ENCODE results near the gene VPS9D1. TPM values are rescaled to one million over a fixed set of nuclear protein-coding genes. Genes with fewer than 3 reads are reported as not detected.
A peak's percentile ranks its signal among the peaks of the same experiment; 100 is the strongest.
"Not testable (repeated sequence)": the region's sequence is repeated elsewhere in the genome, so short reads cannot be mapped to it uniquely, and the experiment has no call there.

VPS9D1 gene
- total and polyA plus RNA-seq, 7 donors = 3.8 to 19.2 (median 5.3) TPM

DNA sequence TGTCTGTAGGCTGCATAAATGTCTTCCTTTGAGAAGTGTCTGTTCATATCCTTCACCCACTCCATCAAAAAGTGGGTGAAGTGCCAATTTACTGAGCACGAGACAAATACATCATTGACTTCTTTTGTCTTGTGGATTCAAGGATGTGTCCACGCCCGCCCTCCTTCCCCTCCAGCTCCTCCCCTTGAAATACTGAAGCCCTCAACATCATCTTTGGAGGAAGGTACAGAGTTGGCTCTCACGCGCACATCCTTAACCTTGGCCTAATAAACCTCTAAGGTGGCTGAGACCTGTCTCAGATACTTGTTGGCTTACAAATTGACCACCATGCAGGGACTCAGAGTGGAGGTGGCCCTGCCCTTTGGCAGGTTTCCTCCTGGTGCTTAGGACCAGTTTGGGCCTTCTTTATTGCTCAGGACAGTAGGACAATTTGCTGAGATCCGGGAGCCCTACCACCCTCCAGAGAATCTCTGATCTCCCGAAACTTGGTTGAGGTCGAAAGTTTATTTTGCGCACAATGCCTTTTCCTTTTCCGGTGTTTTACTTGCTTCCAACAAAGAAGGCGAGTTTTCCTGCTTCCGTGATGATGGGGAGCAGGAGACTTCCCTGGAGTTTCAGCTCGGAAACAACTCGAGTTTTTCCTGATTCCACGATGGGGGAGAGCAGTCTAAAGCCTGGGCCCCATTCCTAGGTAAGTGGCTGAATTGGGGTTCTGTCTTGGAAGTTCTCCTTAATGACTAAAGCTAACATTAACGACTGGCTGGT, 48.3 kb downstream of the VPS9D1 start:
- Histone ChIP-seq H3K36me3 (no peaks in the 10 kb centered on the region), H3K27ac (peak overlapping the region in 1 of 4 donors; percentile 8), H3K4me3 (no peak overlapping the region), H3K9me3 (no peaks in the 10 kb centered on the region), H3K4me1 (no peaks in the 10 kb centered on the region), H3K27me3 (no peaks in the 10 kb centered on the region)
- WGBS, 2 donors = 93 to 94% methylated on average over 16 of the region's 16 CpGs
- intact Hi-C loops (cut with DNase I) = no loop called here
- no peak for DNase-seq
- TF ChIP-seq, protein P1, sequence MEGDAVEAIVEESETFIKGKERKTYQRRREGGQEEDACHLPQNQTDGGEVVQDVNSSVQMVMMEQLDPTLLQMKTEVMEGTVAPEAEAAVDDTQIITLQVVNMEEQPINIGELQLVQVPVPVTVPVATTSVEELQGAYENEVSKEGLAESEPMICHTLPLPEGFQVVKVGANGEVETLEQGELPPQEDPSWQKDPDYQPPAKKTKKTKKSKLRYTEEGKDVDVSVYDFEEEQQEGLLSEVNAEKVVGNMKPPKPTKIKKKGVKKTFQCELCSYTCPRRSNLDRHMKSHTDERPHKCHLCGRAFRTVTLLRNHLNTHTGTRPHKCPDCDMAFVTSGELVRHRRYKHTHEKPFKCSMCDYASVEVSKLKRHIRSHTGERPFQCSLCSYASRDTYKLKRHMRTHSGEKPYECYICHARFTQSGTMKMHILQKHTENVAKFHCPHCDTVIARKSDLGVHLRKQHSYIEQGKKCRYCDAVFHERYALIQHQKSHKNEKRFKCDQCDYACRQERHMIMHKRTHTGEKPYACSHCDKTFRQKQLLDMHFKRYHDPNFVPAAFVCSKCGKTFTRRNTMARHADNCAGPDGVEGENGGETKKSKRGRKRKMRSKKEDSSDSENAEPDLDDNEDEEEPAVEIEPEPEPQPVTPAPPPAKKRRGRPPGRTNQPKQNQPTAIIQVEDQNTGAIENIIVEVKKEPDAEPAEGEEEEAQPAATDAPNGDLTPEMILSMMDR (IDR thresholded peaks at IDR 0.05) = no peak
- TF ChIP-seq POLR2AphosphoS5 (IDR thresholded peaks at IDR 0.05) (no peak), POLR2A (IDR thresholded peaks at IDR 0.05) (no peak), EP300 (IDR thresholded peaks at IDR 0.05) (no peak)

DNA sequence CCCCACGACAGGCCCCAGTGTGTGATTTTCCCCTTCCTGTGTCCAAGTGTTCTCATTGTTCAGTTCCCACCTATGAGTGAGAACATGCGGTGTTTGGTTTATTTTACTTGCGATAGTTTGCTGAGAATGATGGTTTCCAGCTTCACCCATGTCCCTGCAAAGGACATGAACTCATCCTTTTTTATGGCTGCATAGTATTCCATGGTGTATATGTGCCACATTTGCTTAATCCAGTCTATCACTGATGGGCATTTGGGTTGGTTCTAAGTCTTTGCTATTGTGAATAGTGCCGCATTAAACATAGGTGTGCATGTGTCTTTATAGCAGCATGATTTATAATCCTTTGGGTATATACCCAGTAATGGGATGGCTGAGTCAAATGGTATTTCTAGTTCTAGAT, 49.1 kb downstream of the VPS9D1 start:
- intact Hi-C loops (cut with DNase I); H3K27me3 ChIP-seq; H3K9me3 ChIP-seq; H3K4me1 ChIP-seq; H3K27ac ChIP-seq; DNase-seq; H3K4me3 ChIP-seq; H3K36me3 ChIP-seq: not testable (repeated sequence)
- 87 to 90% methylated on average over 4 of the region's 4 CpGs for WGBS, 2 donors

DNA sequence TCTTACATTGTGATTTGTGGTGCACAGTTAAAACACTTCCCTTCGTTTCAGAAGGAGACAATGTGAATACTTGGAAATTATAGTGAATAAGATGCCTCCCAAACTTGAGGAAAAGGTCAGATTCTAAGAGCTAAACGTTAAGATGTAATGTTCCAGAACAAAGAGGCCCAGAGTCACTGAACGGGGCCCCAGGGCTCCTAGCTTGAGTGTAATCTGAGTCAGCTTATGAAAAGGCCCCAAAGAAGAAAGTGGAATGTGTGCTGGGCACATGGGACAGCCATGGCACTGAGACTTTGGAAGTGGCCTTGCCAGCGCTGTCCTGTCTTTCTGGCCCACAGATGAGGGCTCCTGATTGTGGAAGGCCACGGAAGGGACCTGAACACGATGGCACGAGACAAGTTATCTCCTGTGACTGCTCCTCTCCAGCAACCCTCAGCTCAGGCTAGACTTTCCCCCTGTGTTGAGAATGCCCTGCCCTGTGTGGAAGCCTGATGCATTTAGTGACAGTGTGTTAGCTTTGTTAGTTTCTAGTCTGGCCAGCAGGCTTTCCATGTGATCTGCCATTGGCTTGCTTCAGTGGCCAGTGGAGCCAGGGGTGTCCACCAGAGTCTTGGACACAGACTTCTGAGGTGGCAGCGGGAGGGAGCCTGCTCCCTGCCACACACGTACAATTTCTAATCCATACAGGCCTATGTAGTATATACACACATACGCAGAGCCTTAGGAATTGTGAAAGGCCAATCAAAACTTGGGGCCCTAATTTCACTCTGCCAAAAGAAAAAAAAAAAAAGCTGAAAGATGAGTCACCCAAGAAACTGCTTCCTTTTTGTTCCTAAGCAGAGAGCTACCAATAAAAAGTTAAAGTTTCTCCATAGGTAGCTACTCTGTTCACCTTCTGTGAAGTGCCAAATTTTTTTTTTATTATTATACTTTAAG, 49.9 kb downstream of the VPS9D1 start:
- intact Hi-C loops (cut with DNase I) = no loop called here

DNA sequence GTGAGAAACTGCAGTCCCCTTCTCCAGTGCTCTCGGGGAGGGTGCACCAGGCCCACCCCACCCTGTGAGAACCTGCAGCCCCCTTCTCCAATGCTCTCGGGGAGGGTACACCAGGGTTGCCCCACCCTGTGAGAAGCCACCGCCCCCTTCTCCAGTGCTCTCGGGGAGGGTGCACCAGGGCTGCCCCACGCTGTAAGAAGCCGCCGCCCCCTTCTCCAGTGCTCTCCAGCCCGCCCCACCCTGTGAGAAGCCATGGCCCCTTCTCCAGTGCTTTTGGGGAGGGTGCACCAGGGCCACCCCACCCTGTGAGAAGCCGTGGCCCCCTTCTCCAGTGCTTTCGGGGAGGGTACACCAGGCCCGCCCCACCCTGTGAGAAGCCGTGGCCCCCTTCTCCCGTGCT, 50.9 kb downstream of the VPS9D1 start:
- intact Hi-C loops (cut with DNase I) = no loop called here

More for the DNA sequence above, 49.9 kb downstream of the VPS9D1 start:
- no peaks in the 10 kb centered on the region for H3K4me1 ChIP-seq
- WGBS, 2 donors = 83 to 88% methylated on average over 10 of the region's 10 CpGs
- H3K36me3 ChIP-seq = no peaks in the 10 kb centered on the region
- no peak overlapping the region for H3K27ac ChIP-seq
- no peaks in the 10 kb centered on the region for H3K27me3 ChIP-seq
- H3K9me3 ChIP-seq = no peaks in the 10 kb centered on the region
- no peak overlapping the region for H3K4me3 ChIP-seq
- DNase-seq = no peak
- TF ChIP-seq, protein P1 (IDR thresholded peaks at IDR 0.05) = no peak
- TF ChIP-seq POLR2AphosphoS5 (IDR thresholded peaks at IDR 0.05) (no peak), EP300 (IDR thresholded peaks at IDR 0.05) (no peak), POLR2A (IDR thresholded peaks at IDR 0.05) (no peak)

More for the DNA sequence above, 50.9 kb downstream of the VPS9D1 start:
- no peak for DNase-seq
- no peaks in the 10 kb centered on the region for H3K27me3 ChIP-seq
- no peaks in the 10 kb centered on the region for H3K9me3 ChIP-seq
- no peak overlapping the region for H3K4me3 ChIP-seq
- H3K27ac ChIP-seq = no peak overlapping the region
- WGBS, 2 donors = 82 to 94% methylated on average over 13 of the region's 13 CpGs
- H3K36me3 ChIP-seq = no peaks in the 10 kb centered on the region
- TF ChIP-seq POLR2AphosphoS5 (IDR thresholded peaks at IDR 0.05) (no peak), POLR2A (IDR thresholded peaks at IDR 0.05) (no peak), EP300 (IDR thresholded peaks at IDR 0.05) (no peak)
- TF ChIP-seq, protein P1 (IDR thresholded peaks at IDR 0.05) = no peak
- H3K4me1 ChIP-seq = no peaks in the 10 kb centered on the region
